Activated T-helper 17 cell treated with anti-CD3 and anti-CD28 coated beads, Interleukin-2, amount 50 U/mL, for 72 hours (primary cell): Measurements from ENCODE around the gene PGGT1B. TPM values are rescaled to one million over a fixed set of nuclear protein-coding genes. Genes with fewer than 3 reads are reported as not detected.
"Not testable (repeated sequence)": the region's sequence is repeated elsewhere in the genome, so short reads cannot be mapped to it uniquely, and the experiment has no call there.

Experiments used
- ATAC-seq: fragments of 150-1000 bp; cut with Tn5 transposase; replicated peaks from 2 replicates; pipeline ENCODE4 v1.10.0; 2021; ENCODE audit warnings: mild to moderate bottlenecking, moderate library complexity
- H3K27ac Mint-ChIP-seq: one replicate; pipeline ENCODE4 v1.8.0; 2022; ENCODE audit warnings: mixed read lengths
- H3K27me3 Mint-ChIP-seq: one replicate; pipeline ENCODE4 v1.8.0; 2022; ENCODE audit warnings: mixed read lengths
- H3K36me3 Mint-ChIP-seq: one replicate; pipeline ENCODE4 v1.8.0; 2022; ENCODE audit warnings: low read depth, mild to moderate bottlenecking, mixed read lengths
- H3K4me1 Mint-ChIP-seq: one replicate; pipeline ENCODE4 v1.8.0; 2022; ENCODE audit warnings: mixed read lengths
- H3K4me3 Mint-ChIP-seq: one replicate; pipeline ENCODE4 v1.8.0; 2022; ENCODE audit warnings: mild to moderate bottlenecking, mixed read lengths
- H3K9me3 Mint-ChIP-seq: one replicate; pipeline ENCODE4 v1.8.0; 2022; ENCODE audit warnings: mixed read lengths
- total RNA-seq, 2 donors: library from RNA; stranded (reverse); gene quantifications; one replicate each; pipeline ENCODE4 v1.2.3, GENCODE V29; 2022

PGGT1B gene
- total RNA-seq, 2 donors from 2014 or later: 33.7 to 42.9 TPM

DNA sequence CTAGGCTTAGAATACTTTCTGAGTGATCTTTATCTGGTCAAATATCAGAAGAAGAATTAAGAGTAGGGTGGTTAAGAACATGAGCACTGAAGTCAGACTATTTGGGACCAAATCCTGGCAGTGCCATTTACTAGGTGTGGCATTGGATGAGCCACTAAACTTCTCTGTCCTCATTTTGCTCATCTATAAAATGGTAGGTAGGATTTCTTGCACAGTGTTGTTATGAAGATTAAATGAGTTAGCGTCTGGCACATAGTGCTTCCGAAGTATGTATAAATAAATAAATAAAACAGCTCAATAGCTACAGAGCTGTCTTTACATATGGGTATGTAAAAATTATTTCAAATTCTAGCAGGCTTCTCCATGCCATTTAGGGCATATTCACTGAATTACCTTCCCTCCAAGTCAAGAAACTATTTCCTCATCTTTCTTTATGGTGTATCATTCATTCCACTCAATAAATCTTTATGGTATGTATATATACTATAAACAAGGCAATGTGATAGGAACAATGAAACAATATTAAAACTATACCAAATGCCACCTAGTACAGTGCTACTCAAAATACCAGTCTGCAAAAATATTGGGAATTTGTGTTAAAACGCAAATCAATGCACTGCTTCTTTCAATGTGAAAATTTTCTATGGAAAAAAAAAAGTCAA lies 9.8 kb upstream of the PGGT1B start:
- ATAC-seq: no peak
- Mint-ChIP-seq H3K4me3 (no peak overlapping the region), H3K27me3 (no peaks in the 10 kb centered on the region), H3K9me3 (no peaks in the 10 kb centered on the region), H3K4me1 (no peaks in the 10 kb centered on the region), H3K36me3 (no peaks in the 10 kb centered on the region), H3K27ac (no peak overlapping the region)

DNA sequence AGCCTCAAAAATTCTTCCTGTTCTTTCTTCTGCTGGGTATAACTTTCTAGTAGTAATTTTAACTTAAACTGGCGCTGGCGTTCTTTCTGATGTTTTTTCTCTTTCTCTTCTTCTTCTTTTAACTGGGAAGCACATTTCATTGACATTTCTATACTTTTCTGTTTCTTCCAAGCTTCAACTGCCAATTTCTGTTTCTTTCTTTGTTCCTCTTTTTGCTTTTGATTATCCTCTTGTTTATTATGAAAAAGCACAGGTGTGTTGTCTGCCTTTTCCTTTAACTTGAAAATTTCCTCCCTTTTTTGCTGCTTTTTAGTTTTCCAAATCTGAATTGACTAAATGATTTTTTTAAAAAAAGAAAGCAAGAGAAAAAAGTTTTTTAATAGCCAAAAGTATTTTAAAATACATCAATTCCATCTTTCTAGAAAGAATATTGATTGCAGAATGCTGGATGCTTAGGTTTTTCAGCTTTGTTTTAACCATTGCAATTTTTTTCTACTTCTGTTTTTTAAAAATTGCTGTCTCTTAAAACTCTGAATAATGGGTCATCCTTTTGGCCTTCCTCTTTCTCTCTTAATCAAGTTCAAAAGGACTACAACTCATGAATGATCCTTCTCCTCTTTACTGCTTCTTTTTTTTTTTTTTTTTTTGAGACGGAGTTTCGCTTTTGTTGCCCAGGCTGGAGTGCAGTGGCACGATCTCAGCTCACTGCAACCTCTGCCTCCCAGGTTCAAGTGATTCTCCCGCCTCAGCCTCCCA lies 8.8 kb upstream of the PGGT1B start:
- no peaks in the 10 kb centered on the region for H3K27me3 Mint-ChIP-seq
- H3K4me3 Mint-ChIP-seq: no peak overlapping the region
- ATAC-seq: no peak
- no peaks in the 10 kb centered on the region for H3K36me3 Mint-ChIP-seq
- H3K4me1 Mint-ChIP-seq: no peaks in the 10 kb centered on the region
- H3K27ac Mint-ChIP-seq: no peak overlapping the region
- no peaks in the 10 kb centered on the region for H3K9me3 Mint-ChIP-seq

DNA sequence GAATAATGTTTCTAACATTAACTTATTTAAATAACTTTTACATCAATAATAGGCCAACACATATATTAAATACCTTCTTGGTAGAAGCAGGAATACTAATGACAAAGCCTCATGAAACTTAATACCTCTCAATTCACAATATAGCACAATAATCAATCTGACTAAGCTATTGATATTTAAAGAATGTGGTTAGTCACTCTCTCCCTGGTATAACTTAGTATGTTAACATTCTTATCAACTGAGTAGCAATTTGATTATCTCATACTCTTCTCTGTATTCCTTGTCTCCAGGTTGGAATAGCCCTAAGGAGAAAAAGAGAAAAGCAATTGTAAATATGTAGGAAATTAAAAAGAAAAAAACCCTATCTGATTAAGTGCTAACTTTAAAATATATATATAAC lies 4.9 kb upstream of the PGGT1B start:
- H3K4me1 Mint-ChIP-seq: no peaks in the 10 kb centered on the region

DNA sequence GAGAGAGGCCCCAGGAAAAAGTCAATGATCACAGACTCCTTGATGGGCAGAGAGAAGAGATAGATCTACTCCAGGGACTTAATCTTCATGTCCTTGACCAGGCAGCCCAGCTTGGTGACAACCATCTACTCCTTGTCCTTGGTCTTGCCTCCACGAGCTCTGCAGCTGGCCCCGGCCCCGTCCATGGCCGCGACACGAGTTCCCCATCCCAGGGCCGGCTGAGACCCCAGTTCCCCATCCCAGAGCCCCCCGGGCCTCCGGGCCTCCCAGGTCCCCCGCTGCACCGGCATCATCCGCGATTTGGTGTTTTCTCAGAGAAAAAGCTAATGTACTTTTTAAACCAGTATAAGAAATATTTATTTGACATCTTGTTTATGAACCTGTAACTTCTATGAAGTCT lies 2.5 kb upstream of the PGGT1B start:
- Mint-ChIP-seq H3K4me3 (no peak overlapping the region), H3K27me3 (no peaks in the 10 kb centered on the region), H3K4me1 (peaks cover 13% of the 10 kb centered on the region), H3K9me3 (no peaks in the 10 kb centered on the region), H3K36me3 (no peaks in the 10 kb centered on the region), H3K27ac (no peak overlapping the region)
- no peak for ATAC-seq

More for the DNA sequence above, 4.9 kb upstream of the PGGT1B start:
- Mint-ChIP-seq H3K4me3 (no peak overlapping the region), H3K9me3 (no peaks in the 10 kb centered on the region), H3K27ac (no peak overlapping the region), H3K36me3 (no peaks in the 10 kb centered on the region), H3K27me3 (no peaks in the 10 kb centered on the region)
- no peak for ATAC-seq

DNA sequence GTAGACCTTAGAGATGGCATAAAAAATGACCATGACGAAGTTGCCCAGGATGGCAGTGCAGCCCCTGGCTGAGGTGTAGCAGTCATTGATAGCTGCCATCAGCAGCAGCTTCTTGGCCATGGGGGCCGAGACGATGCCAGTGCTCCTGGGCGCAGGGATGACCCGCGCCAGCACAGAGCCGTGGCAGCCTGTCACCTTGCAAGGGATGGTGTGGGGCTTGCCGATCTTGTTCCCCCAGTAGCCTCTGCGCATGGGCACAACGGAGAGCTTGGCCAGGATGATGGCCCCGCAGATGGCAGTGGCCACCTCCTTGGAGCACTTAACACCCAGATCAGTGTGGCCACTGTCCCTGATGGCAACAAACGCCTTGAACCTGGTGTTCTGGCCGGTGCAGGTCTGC lies 2.1 kb upstream of the PGGT1B start:
- peaks cover 13% of the 10 kb centered on the region for H3K4me1 Mint-ChIP-seq
- H3K4me3 Mint-ChIP-seq: no peak overlapping the region
- no peak overlapping the region for H3K27ac Mint-ChIP-seq
- no peak for ATAC-seq
- no peaks in the 10 kb centered on the region for H3K27me3 Mint-ChIP-seq
- no peaks in the 10 kb centered on the region for H3K9me3 Mint-ChIP-seq
- H3K36me3 Mint-ChIP-seq: no peaks in the 10 kb centered on the region

DNA sequence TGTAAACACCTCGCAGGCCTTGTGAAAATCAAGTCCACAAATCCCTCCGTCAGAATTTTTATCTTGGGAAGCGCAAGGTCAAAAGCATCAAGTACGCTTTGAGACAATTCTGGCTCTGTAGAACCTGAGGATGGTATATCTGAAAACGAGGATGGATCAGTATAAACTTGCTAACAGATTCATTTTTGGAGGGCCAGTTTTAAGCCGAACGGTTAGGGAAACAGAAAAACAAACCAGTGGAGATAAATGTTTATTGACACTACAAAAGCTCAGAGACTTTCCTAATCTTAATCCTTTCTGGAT lies 352 bp upstream of the PGGT1B start:
- Mint-ChIP-seq H3K36me3 (no peaks in the 10 kb centered on the region), H3K4me3 (peak overlapping the region; percentile 93), H3K4me1 (peaks cover 23% of the 10 kb centered on the region), H3K27ac (peak overlapping the region; percentile 86), H3K9me3 (no peaks in the 10 kb centered on the region), H3K27me3 (no peaks in the 10 kb centered on the region)
- no peak for ATAC-seq

DNA sequence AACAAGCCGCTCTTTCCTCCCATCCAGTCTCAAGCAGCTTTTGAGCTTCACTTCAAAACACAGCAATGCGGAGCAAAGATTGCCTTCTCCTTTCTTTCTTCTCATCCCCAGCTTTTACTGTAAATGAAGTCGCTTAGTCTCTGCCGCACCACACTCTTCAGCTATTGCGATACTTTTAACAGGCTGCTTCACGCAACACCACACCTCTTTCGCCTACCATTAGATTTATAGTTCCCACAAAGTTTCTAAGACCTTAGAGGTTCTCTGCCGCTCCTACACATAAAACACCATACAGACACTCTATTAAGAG lies 711 bp downstream of the PGGT1B start:
- peak overlapping the region; percentile 86 for H3K27ac Mint-ChIP-seq
- peaks cover under 1% of the 10 kb centered on the region for H3K36me3 Mint-ChIP-seq
- peak; percentile 13 for ATAC-seq
- no peaks in the 10 kb centered on the region for H3K9me3 Mint-ChIP-seq
- peak overlapping the region; percentile 93 for H3K4me3 Mint-ChIP-seq
- H3K4me1 Mint-ChIP-seq: peaks cover 25% of the 10 kb centered on the region
- H3K27me3 Mint-ChIP-seq: no peaks in the 10 kb centered on the region

DNA sequence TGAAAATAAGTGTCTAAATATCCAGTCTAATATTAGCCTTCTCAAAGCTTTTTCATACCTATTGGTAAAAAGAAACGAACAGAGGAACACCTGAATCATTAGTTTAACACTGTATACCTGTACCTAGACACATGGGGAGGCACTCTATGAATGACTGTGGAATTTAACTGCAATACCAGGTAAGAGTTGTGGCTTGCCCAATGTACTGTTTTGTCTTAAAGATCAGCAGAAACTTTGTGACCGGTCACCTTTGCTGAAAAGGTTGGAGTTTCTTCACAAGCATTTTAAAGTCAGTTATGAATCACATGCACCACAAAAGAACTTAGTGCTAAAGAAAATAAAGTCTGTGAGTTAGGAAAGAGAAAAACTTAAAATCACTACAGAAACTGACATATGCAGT lies 2.4 kb downstream of the PGGT1B start:
- Mint-ChIP-seq H3K27me3 (no peaks in the 10 kb centered on the region), H3K4me3 (no peak overlapping the region), H3K9me3 (no peaks in the 10 kb centered on the region), H3K27ac (no peak overlapping the region), H3K36me3 (peaks cover 18% of the 10 kb centered on the region), H3K4me1 (peaks cover 36% of the 10 kb centered on the region)
- ATAC-seq: no peak

DNA sequence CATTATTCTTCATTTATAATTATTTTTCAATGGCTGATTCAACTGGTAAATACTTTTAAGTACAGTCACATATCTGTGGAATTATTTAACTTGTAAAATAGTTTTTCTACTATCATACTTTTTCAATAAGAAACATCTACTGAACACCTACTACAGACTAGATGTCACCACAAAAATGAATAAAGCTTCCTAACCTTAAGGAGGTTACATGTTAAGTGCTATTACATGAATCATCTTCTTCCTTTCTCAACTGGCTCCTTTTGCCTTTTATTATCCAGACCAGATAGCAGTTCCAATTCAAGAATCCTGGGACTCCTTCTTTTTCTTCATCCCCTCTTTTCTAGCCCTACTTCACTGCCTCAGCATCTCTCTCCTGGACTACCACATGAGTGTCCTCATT lies 4.7 kb downstream of the PGGT1B start:
- H3K27ac Mint-ChIP-seq: peak overlapping the region; percentile 29
- no peaks in the 10 kb centered on the region for H3K27me3 Mint-ChIP-seq
- H3K4me1 Mint-ChIP-seq: peaks cover 41% of the 10 kb centered on the region
- no peaks in the 10 kb centered on the region for H3K9me3 Mint-ChIP-seq
- H3K4me3 Mint-ChIP-seq: no peak overlapping the region
- peaks cover 22% of the 10 kb centered on the region for H3K36me3 Mint-ChIP-seq
- ATAC-seq: no peak

DNA sequence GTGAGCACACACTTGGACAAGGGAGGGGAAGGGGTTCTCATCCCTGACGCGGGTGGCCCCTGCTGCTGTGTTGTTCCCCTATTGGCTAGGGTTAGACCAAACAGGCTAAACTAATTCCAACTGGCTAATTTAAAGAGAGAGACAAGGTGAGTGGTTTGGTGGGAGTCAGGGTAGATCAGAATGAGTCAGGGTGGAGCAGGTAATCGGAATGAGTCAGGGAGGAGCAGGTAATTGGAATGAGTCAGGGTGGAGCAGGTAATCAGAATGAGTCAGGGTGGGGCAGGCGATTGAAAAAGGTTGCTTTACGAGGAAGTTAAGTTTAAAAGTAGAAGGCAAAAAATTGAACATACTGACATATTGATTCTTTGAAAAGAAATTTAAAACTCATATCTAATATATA lies 13.3 kb downstream of the PGGT1B start:
- not testable (repeated sequence) for H3K9me3 Mint-ChIP-seq, H3K4me3 Mint-ChIP-seq, H3K27me3 Mint-ChIP-seq, H3K4me1 Mint-ChIP-seq
- ATAC-seq: peak; percentile 54
- Mint-ChIP-seq H3K27ac (peak overlapping the region; percentile 4), H3K36me3 (peaks cover 42% of the 10 kb centered on the region)

DNA sequence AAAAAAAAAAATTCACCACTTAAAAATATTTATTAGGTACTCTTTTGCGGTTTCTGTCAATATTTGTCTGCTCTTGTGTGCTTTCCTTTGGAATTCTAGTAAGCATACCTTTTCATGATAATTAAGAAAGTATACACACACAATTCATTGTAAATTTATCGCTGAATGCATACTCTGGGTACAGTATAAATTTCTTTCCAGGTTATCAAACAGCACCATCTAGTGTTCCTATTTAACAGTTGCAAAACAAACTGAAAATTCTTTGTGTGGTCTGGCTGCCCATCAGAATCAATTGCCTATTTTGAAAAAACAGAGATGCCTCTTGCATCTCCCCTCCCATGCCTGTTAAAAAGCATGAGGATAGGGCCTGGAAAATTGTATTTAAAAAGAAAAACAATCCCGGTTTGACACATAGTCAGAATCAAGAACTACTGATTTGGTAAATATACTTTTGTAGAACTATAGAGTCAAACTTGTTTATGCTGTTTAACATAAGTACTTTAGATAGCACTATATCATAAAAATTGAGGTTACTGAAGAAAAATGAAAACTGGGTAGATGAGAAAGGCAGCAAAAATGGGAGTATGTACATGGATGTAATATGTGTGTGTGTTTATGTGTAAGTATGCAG lies 16.2 kb downstream of the PGGT1B start:
- Mint-ChIP-seq H3K27ac (no peak overlapping the region), H3K36me3 (peaks cover 44% of the 10 kb centered on the region), H3K27me3 (no peaks in the 10 kb centered on the region), H3K4me3 (no peak overlapping the region), H3K9me3 (no peaks in the 10 kb centered on the region), H3K4me1 (peaks cover 11% of the 10 kb centered on the region)
- ATAC-seq: no peak

DNA sequence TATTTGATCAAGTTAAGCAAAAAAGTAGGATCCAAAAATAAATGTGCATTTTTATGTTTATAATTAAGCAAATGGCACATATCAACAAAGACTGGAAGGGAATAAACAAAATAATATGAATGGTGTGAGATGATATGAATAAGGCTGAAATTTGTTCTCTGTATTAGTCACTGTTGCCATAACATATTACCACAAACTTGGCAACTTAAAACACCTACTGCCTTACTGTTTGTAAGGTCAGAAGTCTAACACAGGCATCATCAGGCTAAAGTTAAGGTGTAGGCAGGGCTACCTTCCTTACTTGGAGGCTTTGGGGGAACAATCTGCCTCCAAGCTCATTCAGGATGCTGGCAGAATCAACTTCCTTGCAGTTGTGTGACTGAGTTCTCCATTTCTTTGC lies 19.3 kb downstream of the PGGT1B start:
- peak; percentile 91 for ATAC-seq
- Mint-ChIP-seq H3K27ac (peak overlapping the region; percentile 57), H3K4me1 (peaks cover 6% of the 10 kb centered on the region), H3K4me3 (no peak overlapping the region), H3K27me3 (no peaks in the 10 kb centered on the region), H3K9me3 (no peaks in the 10 kb centered on the region), H3K36me3 (peaks cover 50% of the 10 kb centered on the region)

DNA sequence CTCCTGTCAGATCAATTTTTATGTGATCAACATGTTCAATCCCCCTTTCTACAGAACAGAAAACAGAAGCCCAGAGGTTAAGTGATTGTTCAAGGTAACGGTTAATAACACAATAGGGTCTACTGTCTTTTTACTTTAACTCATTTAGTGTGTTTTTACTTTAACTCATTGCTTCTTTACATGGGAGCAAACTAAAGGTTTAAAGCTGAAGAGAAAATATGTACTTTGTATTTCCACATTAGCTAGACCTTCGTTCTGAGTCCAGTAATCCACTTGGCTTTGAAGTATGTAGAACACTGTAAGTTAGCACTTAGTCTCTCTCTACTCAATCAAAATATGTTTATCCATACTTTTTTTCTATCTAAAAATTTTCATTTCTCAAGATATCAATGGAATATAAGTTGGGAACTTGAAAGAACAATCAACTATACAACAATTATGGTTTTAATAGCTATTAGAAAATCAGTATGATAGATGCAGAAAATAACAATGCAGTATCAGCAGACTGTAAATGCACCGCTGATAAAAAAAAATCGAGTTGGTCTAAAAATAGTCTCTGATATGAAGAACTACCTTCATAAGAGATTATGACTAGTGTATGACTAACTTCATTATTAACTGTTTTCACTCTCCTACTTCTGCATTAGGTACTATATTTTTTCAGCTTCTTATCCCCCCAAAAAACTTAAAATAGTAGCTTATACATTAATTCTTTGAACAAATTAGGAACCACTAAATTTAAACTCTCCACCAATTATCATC lies 20.6 kb downstream of the PGGT1B start:
- ATAC-seq: no peak
- no peak overlapping the region for H3K4me3 Mint-ChIP-seq
- H3K27me3 Mint-ChIP-seq: no peaks in the 10 kb centered on the region
- no peaks in the 10 kb centered on the region for H3K9me3 Mint-ChIP-seq
- H3K36me3 Mint-ChIP-seq: peaks cover 56% of the 10 kb centered on the region
- H3K4me1 Mint-ChIP-seq: peaks cover 6% of the 10 kb centered on the region
- peak overlapping the region; percentile 73 for H3K27ac Mint-ChIP-seq

DNA sequence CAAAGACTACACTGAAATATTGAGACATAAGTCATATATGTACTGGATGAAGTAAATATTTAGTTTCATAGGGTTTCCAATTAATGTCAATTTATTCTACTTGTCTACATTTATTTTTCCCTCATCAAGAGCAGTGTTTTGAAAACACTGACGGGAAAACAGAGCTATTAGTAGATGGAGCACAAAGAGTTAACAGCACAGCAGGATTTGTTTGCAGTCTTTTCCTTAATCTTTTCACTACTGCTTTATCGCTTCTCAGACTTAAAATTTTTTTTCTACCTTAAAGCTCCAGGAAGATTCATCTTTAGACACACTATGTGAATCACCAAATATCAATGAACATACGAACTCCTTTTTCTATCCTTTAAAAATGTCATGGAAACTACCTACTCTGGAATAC lies 25.6 kb downstream of the PGGT1B start:
- Mint-ChIP-seq H3K4me3 (no peak overlapping the region), H3K9me3 (no peaks in the 10 kb centered on the region), H3K4me1 (no peaks in the 10 kb centered on the region), H3K36me3 (peaks cover 97% of the 10 kb centered on the region), H3K27me3 (no peaks in the 10 kb centered on the region), H3K27ac (no peak overlapping the region)
- no peak for ATAC-seq

DNA sequence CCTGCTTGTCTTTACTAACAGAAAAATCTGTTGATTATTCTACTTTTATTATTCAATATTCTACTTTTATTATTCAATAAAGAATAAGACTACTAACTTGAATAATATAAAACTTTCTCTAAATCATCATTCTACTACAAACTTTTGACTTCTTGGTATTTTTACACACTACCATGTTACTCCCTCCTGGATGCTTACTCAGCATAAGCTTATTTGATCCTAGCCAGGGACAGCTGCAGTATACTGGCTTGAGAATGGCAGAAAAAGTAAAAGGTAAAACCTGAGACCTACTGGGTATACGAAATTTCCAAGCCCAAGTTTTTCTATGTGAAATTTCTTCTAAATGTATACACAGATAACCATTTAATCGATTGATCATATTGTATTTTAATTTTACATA lies 26.1 kb downstream of the PGGT1B start:
- ATAC-seq: no peak
- H3K27ac Mint-ChIP-seq: no peak overlapping the region
- no peak overlapping the region for H3K4me3 Mint-ChIP-seq
- H3K36me3 Mint-ChIP-seq: peaks cover 97% of the 10 kb centered on the region
- H3K27me3 Mint-ChIP-seq: no peaks in the 10 kb centered on the region
- H3K9me3 Mint-ChIP-seq: no peaks in the 10 kb centered on the region
- H3K4me1 Mint-ChIP-seq: no peaks in the 10 kb centered on the region
